ENCODE data around the gene LGALS7.
"Not testable (repeated sequence)": the region's sequence is repeated elsewhere in the genome, so short reads cannot be mapped to it uniquely, and the experiment has no call there.

The LGALS7 gene

GRCh38 chr19:38773469-38774177 is at the start of gene LGALS7:
TSS of gene LGALS7 (minus strand) at chr19:38773517. CDS start at chr19:38773492, 25 bp downstream.
- no peak within 1 kb of the TSS for H3K9ac ChIP-seq (ENCODE audit: low read length)
- no peak within 1 kb of the TSS for H3K4me3 ChIP-seq (ENCODE audit: low read depth in 1 of 2, low read length in 2 of 2)
- H3K36me3 ChIP-seq (ENCODE audit: insufficient read depth, low read length), result no peaks in the 10 kb centered on the region
- no peaks in the 10 kb centered on the region for H3K4me1 ChIP-seq (ENCODE audit: insufficient read depth, low read length)
- no peak within 1 kb of the TSS for H3K27ac ChIP-seq (ENCODE audit: low read depth, low read length)
- peaks cover 0 to 2% of the 10 kb centered on the region in 2 donors for H3K27me3 ChIP-seq (ENCODE audit: control insufficient read depth in 1 of 2, insufficient read depth in 2 of 2, low read length in 2 of 2)
- no peaks in the 10 kb centered on the region for H3K9me3 ChIP-seq (ENCODE audit: low read length)

- H3K36me3 ChIP-seq (ENCODE audit: insufficient read depth, low read length), result peaks cover 41% of the 10 kb centered on the region
- H3K9me3 ChIP-seq (ENCODE audit: low read length); H3K4me3 ChIP-seq (ENCODE audit: low read depth in 1 of 2, low read length in 2 of 2); H3K27me3 ChIP-seq (ENCODE audit: control insufficient read depth in 1 of 2, insufficient read depth in 2 of 2, low read length in 2 of 2); H3K27ac ChIP-seq (ENCODE audit: low read depth, low read length); H3K9ac ChIP-seq (ENCODE audit: low read length); H3K4me1 ChIP-seq (ENCODE audit: insufficient read depth, low read length): not testable (repeated sequence)
Measured at GRCh38 chr19:38821230-38821825, 48.0 kb upstream of the LGALS7 start.

- H3K9ac ChIP-seq (ENCODE audit: low read length), result no peak overlapping the region
- no peaks in the 10 kb centered on the region for H3K27me3 ChIP-seq (ENCODE audit: control insufficient read depth in 1 of 2, insufficient read depth in 2 of 2, low read length in 2 of 2)
- peaks cover 51% of the 10 kb centered on the region for H3K36me3 ChIP-seq (ENCODE audit: insufficient read depth, low read length)
- no peaks in the 10 kb centered on the region for H3K4me1 ChIP-seq (ENCODE audit: insufficient read depth, low read length)
- H3K27ac ChIP-seq (ENCODE audit: low read depth, low read length), result no peak overlapping the region
- no peak overlapping the region for H3K4me3 ChIP-seq (ENCODE audit: low read depth in 1 of 2, low read length in 2 of 2)
- H3K9me3 ChIP-seq (ENCODE audit: low read length), result no peaks in the 10 kb centered on the region
Measured at GRCh38 chr19:38819231-38819920, 46.1 kb upstream of the LGALS7 start.

GRCh38 chr19:38817081-38817480 is 43.8 kb upstream of the LGALS7 start:
- no peaks in the 10 kb centered on the region for H3K4me1 ChIP-seq (ENCODE audit: insufficient read depth, low read length)
- H3K27me3 ChIP-seq (ENCODE audit: control insufficient read depth in 1 of 2, insufficient read depth in 2 of 2, low read length in 2 of 2), result no peaks in the 10 kb centered on the region
- no peak overlapping the region for H3K9ac ChIP-seq (ENCODE audit: low read length)
- no peak overlapping the region for H3K4me3 ChIP-seq (ENCODE audit: low read depth in 1 of 2, low read length in 2 of 2)
- no peaks in the 10 kb centered on the region for H3K9me3 ChIP-seq (ENCODE audit: low read length)
- H3K36me3 ChIP-seq (ENCODE audit: insufficient read depth, low read length), result peaks cover 43% of the 10 kb centered on the region
- no peak overlapping the region for H3K27ac ChIP-seq (ENCODE audit: low read depth, low read length)

- Histone ChIP-seq H3K4me1 (ENCODE audit: insufficient read depth, low read length) (no peaks in the 10 kb centered on the region), H3K9ac (ENCODE audit: low read length) (no peak overlapping the region), H3K36me3 (ENCODE audit: insufficient read depth, low read length) (peaks cover 43% of the 10 kb centered on the region), H3K9me3 (ENCODE audit: low read length) (no peaks in the 10 kb centered on the region), H3K4me3 (ENCODE audit: low read depth in 1 of 2, low read length in 2 of 2) (no peak overlapping the region), H3K27ac (ENCODE audit: low read depth, low read length) (no peak overlapping the region), H3K27me3 (ENCODE audit: control insufficient read depth in 1 of 2, insufficient read depth in 2 of 2, low read length in 2 of 2) (no peaks in the 10 kb centered on the region)
Measured at GRCh38 chr19:38816131-38816750, 42.9 kb upstream of the LGALS7 start.

GRCh38 chr19:38815059-38816001 is 42.0 kb upstream of the LGALS7 start:
- Histone ChIP-seq H3K27ac (ENCODE audit: low read depth, low read length) (no peak overlapping the region), H3K4me3 (ENCODE audit: low read depth in 1 of 2, low read length in 2 of 2) (no peak overlapping the region), H3K4me1 (ENCODE audit: insufficient read depth, low read length) (no peaks in the 10 kb centered on the region), H3K27me3 (ENCODE audit: control insufficient read depth in 1 of 2, insufficient read depth in 2 of 2, low read length in 2 of 2) (no peaks in the 10 kb centered on the region), H3K36me3 (ENCODE audit: insufficient read depth, low read length) (peaks cover 35% of the 10 kb centered on the region), H3K9me3 (ENCODE audit: low read length) (no peaks in the 10 kb centered on the region), H3K9ac (ENCODE audit: low read length) (no peak overlapping the region)

GRCh38 chr19:38813932-38814331 is 40.6 kb upstream of the LGALS7 start:
- H3K4me1 ChIP-seq (ENCODE audit: insufficient read depth, low read length); H3K9me3 ChIP-seq (ENCODE audit: low read length); H3K27ac ChIP-seq (ENCODE audit: low read depth, low read length); H3K9ac ChIP-seq (ENCODE audit: low read length); H3K4me3 ChIP-seq (ENCODE audit: low read depth in 1 of 2, low read length in 2 of 2); H3K27me3 ChIP-seq (ENCODE audit: control insufficient read depth in 1 of 2, insufficient read depth in 2 of 2, low read length in 2 of 2): not testable (repeated sequence)
- peaks cover 33% of the 10 kb centered on the region for H3K36me3 ChIP-seq (ENCODE audit: insufficient read depth, low read length)

- no peak overlapping the region for H3K4me3 ChIP-seq (ENCODE audit: low read depth in 1 of 2, low read length in 2 of 2)
- H3K36me3 ChIP-seq (ENCODE audit: insufficient read depth, low read length), result peaks cover 33% of the 10 kb centered on the region
- no peak overlapping the region for H3K27ac ChIP-seq (ENCODE audit: low read depth, low read length)
- H3K4me1 ChIP-seq (ENCODE audit: insufficient read depth, low read length), result no peaks in the 10 kb centered on the region
- H3K9me3 ChIP-seq (ENCODE audit: low read length), result no peaks in the 10 kb centered on the region
- no peaks in the 10 kb centered on the region for H3K27me3 ChIP-seq (ENCODE audit: control insufficient read depth in 1 of 2, insufficient read depth in 2 of 2, low read length in 2 of 2)
- H3K9ac ChIP-seq (ENCODE audit: low read length), result no peak overlapping the region
Measured at GRCh38 chr19:38813323-38813722, 40.0 kb upstream of the LGALS7 start.

- no peaks in the 10 kb centered on the region for H3K27me3 ChIP-seq (ENCODE audit: control insufficient read depth in 1 of 2, insufficient read depth in 2 of 2, low read length in 2 of 2)
- H3K9ac ChIP-seq (ENCODE audit: low read length), result no peak within 1 kb of the TSS
- no peak within 1 kb of the TSS for H3K27ac ChIP-seq (ENCODE audit: low read depth, low read length)
- no peaks in the 10 kb centered on the region for H3K9me3 ChIP-seq (ENCODE audit: low read length)
- peaks cover 29% of the 10 kb centered on the region for H3K36me3 ChIP-seq (ENCODE audit: insufficient read depth, low read length)
- no peak within 1 kb of the TSS for H3K4me3 ChIP-seq (ENCODE audit: low read depth in 1 of 2, low read length in 2 of 2)
- no peaks in the 10 kb centered on the region for H3K4me1 ChIP-seq (ENCODE audit: insufficient read depth, low read length)
Measured at GRCh38 chr19:38812841-38813320, 39.6 kb upstream of the LGALS7 start, which contains the start of gene LGALS4. TSS of gene LGALS4 (minus strand) at chr19:38812945. CDS start at chr19:38812886, 59 bp downstream.

GRCh38 chr19:38812009-38812840 is 38.9 kb upstream of the LGALS7 start:
- H3K27ac ChIP-seq (ENCODE audit: low read depth, low read length), result no peak overlapping the region
- H3K9me3 ChIP-seq (ENCODE audit: low read length), result no peaks in the 10 kb centered on the region
- H3K9ac ChIP-seq (ENCODE audit: low read length), result no peak overlapping the region
- H3K27me3 ChIP-seq (ENCODE audit: control insufficient read depth in 1 of 2, insufficient read depth in 2 of 2, low read length in 2 of 2), result no peaks in the 10 kb centered on the region
- peaks cover 23% of the 10 kb centered on the region for H3K36me3 ChIP-seq (ENCODE audit: insufficient read depth, low read length)
- H3K4me1 ChIP-seq (ENCODE audit: insufficient read depth, low read length), result no peaks in the 10 kb centered on the region
- H3K4me3 ChIP-seq (ENCODE audit: low read depth in 1 of 2, low read length in 2 of 2), result no peak overlapping the region
